ENCODE measurements around the gene SUMF1.
"Not testable (repeated sequence)": the region's sequence is repeated elsewhere in the genome, so short reads cannot be mapped to it uniquely, and the experiment has no call there.

DNA sequence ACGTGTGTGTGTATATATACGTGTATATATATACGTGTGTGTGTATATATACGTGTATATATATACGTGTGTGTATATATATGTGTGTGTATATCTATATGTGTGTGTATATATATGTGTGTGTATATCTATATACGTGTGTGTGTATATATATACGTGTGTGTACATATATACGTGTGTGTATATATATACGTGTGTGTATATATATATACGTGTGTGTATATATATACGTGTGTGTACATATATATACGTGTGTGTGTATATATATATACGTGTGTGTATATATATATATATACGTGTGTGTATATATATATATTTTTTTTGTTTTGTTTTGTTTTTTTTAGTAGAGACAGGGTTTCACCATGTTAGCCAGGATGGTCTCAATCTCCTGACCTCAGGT is 10.3 kb downstream of the SUMF1 start:
- TF ChIP-seq SNAI2 (CRISPR knock-in tag; IDR thresholded peaks at IDR 0.05); RARB (CRISPR knock-in tag; IDR thresholded peaks at IDR 0.05); ZNF8 (CRISPR knock-in tag; IDR thresholded peaks at IDR 0.05); ESRRG (CRISPR knock-in tag; IDR thresholded peaks at IDR 0.05); TOX (CRISPR knock-in tag; IDR thresholded peaks at IDR 0.05; ENCODE audit: borderline replicate concordance); CSDC2 (CRISPR knock-in tag; IDR thresholded peaks at IDR 0.05); ZFP30 (CRISPR knock-in tag; IDR thresholded peaks at IDR 0.05); PPARA (CRISPR knock-in tag; IDR thresholded peaks at IDR 0.05; ENCODE audit: borderline replicate concordance); OSR1 (CRISPR knock-in tag; IDR thresholded peaks at IDR 0.05): not testable (repeated sequence)
- TF ChIP-seq, protein P1, sequence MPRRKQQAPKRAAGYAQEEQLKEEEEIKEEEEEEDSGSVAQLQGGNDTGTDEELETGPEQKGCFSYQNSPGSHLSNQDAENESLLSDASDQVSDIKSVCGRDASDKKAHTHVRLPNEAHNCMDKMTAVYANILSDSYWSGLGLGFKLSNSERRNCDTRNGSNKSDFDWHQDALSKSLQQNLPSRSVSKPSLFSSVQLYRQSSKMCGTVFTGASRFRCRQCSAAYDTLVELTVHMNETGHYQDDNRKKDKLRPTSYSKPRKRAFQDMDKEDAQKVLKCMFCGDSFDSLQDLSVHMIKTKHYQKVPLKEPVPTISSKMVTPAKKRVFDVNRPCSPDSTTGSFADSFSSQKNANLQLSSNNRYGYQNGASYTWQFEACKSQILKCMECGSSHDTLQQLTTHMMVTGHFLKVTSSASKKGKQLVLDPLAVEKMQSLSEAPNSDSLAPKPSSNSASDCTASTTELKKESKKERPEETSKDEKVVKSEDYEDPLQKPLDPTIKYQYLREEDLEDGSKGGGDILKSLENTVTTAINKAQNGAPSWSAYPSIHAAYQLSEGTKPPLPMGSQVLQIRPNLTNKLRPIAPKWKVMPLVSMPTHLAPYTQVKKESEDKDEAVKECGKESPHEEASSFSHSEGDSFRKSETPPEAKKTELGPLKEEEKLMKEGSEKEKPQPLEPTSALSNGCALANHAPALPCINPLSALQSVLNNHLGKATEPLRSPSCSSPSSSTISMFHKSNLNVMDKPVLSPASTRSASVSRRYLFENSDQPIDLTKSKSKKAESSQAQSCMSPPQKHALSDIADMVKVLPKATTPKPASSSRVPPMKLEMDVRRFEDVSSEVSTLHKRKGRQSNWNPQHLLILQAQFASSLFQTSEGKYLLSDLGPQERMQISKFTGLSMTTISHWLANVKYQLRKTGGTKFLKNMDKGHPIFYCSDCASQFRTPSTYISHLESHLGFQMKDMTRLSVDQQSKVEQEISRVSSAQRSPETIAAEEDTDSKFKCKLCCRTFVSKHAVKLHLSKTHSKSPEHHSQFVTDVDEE (CRISPR knock-in tag; IDR thresholded peaks at IDR 0.05): not testable (repeated sequence)
